ENCODE data around the gene TAS2R60.
"Not testable (repeated sequence)": the region's sequence is repeated elsewhere in the genome, so short reads cannot be mapped to it uniquely, and the experiment has no call there.

TAS2R60 gene

GRCh38 chr7:143410521-143411004, 32.7 kb upstream of the TAS2R60 start:
- no peak for DNase-seq (ENCODE audit: low read depth in 1 of 2, low spot score in 1 of 2)

GRCh38 chr7:143411976-143412708, 31.1 kb upstream of the TAS2R60 start:
- DNase-seq (ENCODE audit: low read depth in 1 of 2, low spot score in 1 of 2): no peak

GRCh38 chr7:143413123-143413522, 30.1 kb upstream of the TAS2R60 start:
- DNase-seq (ENCODE audit: low read depth in 1 of 2, low spot score in 1 of 2): no peak

GRCh38 chr7:143415209-143415608, 28.0 kb upstream of the TAS2R60 start:
- DNase-seq (ENCODE audit: low read depth in 1 of 2, low spot score in 1 of 2): not testable (repeated sequence)

DNA sequence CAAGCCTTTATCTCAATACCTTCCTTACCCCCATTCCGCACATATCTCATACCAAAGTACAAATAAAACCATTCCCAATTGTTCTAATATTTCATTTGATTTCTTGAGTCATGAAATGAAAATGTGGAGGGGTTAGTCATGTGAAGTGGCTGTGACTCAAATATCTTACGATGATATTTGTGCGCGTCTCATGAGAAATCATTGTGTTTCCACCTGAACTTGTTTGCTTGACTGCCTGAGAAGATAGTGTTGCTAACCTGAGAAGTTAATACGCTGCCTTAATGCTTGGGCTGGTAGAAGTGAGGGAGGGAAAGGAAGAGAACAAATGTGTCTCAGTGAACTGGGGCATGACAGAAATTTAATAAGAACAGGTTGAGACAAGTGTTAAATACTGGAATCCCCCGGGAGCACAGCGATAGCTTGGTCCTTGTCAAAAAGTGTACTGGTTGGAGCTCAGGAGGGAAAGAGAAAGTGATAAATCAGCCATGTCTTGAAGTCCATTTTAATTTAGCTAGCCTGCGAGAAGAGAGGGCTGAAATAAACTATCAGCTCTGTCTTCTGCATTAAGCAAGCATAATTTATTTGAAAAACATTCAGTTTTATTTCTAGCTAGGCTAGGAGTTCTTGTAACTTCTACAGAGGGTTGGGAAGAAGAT, 27.4 kb upstream of the TAS2R60 start:
- no peak for DNase-seq (ENCODE audit: low read depth in 1 of 2, low spot score in 1 of 2)

GRCh38 chr7:143416565-143417149, 26.6 kb upstream of the TAS2R60 start:
- no peak for DNase-seq (ENCODE audit: low read depth in 1 of 2, low spot score in 1 of 2)

- no peak for DNase-seq (ENCODE audit: low read depth in 1 of 2, low spot score in 1 of 2)
These were observed 25.4 kb upstream of the TAS2R60 start for GRCh38 chr7:143417734-143418383.

DNA sequence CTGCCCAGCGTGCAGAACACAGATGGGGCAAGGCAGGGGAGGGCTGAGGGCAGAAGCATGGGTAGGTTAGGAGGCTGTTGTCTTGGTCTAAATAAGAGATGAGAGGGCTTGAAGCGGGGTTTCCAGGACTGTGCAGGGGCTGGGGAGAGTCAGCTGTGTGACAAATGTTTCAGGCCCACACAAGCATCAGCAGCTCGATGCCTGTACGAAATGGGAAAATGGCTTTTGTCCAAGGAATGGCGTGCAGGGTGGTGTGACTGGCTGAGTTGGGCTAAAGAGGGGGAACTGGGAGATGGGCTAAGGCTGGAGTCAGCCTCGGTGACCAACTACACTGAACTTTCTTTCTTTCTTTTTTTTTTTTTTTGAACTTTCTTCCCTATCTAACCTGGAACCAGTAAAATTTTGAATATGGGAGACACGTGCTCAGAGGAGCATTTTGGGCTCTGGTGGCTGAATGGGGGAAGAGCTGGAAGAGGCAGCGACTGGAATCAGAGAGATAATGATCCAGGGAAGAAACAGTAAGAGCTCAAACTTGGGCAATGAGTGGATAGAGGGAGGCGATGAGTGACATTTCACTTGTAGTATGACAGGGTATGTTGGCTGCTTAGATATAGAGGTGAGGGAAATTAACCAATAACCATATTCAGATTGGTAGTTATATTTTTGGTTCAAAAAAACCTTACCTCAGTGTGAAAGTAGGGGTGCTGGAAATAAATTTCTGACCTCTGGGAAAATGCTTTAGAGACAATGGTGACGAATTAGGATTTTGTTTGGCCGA, 24.4 kb upstream of the TAS2R60 start:
- DNase-seq (ENCODE audit: low read depth in 1 of 2, low spot score in 1 of 2): no peak

DNA sequence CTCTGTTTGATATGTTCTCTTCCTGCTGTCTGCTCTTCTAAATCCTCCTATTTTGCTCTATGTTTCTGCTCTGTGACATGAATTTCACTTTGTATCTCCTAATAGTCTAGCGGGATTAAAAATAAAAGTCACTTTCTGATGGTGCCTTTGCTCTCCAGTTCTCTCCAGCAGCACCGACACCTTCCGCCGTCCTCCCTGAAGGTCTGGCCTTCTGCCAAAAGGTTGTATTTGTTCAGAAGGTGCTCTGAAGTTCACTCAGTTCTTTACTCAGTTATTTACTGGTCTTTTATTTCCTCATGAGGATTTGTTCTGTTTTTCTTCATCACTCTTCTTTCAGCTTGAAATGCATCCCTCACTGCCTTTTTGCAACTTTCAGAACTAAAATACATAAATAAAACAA, 23.4 kb upstream of the TAS2R60 start:
- no peak for DNase-seq (ENCODE audit: low read depth in 1 of 2, low spot score in 1 of 2)

- not testable (repeated sequence) for DNase-seq (ENCODE audit: low read depth in 1 of 2, low spot score in 1 of 2)
These were observed 22.6 kb upstream of the TAS2R60 start for GRCh38 chr7:143420624-143421023.

DNA sequence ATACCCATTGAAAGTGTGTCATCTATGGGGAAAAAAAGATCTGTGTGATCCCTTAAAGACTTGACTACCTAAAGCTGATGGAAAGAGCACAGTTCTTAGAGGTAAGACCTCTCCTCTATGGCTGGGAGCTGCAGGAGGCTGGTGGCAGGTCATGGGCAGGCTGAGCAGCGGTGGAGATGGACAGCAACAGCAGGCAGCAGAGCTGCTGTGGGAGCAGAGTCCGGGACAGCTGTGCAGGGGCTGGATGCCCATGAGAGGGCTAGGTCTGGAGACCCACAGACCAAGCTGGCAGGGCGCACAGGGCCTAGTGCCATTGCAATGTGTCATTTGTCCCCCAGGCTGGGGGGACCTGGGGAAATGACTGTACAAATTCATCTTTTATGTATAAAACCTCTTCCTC, 21.2 kb upstream of the TAS2R60 start:
- no peak for DNase-seq (ENCODE audit: low read depth in 1 of 2, low spot score in 1 of 2)

DNA sequence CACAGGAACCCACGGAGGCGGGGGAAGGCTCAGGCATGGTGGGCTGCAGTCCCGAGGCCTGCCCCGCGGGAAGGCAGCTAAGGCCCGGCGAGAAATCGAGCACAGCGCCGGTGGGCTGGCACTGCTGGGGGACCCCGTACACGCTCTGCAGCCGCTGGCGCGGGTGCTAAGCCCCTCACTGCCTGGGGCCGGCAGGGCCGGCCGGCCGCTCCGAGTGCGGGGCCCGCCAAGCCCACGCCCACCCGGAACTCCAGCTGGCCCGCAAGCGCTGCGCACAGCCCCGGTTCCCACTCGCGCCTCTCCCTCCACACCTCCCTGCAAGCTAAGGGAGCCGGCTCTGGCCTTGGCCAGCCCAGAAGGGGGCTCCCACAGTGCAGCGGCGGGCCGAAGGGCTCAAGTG, 18.8 kb upstream of the TAS2R60 start:
- not testable (repeated sequence) for DNase-seq (ENCODE audit: low read depth in 1 of 2, low spot score in 1 of 2)

DNA sequence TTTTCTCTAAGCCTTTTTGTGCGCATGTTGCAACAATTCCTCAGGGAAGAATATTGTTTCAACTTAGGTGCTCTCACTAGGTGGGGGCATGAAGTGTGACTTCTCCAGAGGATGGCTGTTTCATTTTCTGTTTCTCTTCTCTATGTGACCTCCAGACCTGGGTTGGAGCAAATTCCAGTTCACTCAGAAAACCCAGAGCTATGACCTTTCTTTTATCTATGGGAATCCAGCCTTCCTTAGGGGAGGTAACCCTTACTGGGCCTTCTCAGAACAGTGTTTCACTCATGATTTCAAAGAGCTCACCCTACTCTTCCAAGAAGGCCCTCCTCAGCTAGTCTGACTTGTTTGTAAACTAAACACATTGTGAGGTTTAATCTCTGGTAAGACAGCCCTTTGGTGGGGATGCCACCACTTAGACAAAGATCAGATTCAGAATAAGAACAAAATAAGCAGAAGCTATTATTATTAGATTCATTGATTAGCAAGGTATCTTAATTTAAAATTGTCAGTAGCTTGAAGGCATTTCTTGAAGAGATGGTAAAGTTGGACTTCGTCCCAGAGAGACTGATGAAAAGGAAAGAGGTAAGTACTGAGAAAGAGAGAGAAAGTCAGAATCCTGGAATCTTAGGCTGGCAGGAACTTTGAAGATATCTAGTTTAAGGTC, 16.6 kb upstream of the TAS2R60 start:
- DNase-seq (ENCODE audit: low read depth in 1 of 2, low spot score in 1 of 2): no peak

DNA sequence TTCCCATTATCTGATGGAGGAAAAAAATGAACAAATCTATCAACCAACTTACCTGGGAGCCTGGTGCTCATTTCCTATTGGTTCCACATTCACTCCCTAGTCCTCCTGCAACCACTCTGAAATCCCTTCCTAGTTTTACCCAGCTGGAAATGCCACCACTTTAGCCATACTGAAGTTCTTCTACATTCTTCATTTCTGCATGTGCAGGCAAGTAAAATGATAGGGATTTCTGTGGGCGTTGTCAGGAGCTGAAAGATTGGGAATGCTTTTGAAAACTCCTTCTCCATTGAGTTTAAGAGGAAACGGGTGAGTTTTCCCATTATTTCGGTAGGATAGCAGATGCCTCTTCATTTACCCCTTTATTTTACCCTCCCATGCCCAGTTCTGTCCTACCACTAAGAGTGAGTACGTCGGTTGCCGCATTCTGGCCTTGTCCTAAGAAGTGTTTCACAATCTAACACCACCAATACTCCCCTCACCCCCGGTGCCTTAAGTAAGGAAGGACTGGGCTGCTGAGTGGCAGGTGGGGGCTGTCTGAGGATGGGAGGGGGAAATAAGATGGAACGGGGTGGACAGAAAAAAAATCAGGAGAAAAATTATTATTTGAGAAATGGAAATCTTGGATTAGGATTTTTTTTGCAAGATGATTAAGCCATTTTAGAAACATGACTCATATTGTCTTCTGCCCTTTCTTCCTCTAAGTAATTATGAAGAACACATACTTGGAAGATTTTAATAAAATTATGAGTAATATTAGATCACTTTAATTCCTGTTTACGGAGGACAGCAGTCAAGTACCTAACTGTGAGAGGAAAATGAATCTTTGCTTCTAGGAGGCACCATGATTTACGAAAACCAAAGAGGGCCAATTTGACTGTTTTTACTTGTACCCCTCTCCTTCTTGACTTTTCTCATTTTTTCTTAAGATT, 13.2 kb upstream of the TAS2R60 start:
- no peak for DNase-seq (ENCODE audit: low read depth in 1 of 2, low spot score in 1 of 2)

DNA sequence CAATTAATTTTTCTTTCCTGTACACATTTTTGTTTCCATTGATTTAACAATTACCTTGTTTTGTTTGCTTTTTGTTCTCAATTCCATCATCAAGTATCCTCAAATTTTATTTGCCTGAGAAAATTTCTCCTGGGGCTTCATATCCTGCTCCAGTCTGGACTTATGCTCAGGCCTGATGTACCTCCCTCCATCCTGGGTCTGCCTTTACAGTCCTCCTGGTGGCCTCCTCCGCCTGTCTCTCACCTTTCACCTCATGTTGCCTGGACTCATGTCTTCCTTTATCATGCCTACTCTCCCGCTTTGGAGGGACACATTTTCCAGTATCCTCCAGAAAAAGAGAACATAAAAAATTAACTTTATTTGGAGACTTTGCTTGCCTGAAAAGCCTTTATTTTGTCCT, 12.1 kb upstream of the TAS2R60 start:
- no peak for DNase-seq (ENCODE audit: low read depth in 1 of 2, low spot score in 1 of 2)

GRCh38 chr7:143433759-143434158, 9.5 kb upstream of the TAS2R60 start:
- no peak for DNase-seq (ENCODE audit: low read depth in 1 of 2, low spot score in 1 of 2)

DNA sequence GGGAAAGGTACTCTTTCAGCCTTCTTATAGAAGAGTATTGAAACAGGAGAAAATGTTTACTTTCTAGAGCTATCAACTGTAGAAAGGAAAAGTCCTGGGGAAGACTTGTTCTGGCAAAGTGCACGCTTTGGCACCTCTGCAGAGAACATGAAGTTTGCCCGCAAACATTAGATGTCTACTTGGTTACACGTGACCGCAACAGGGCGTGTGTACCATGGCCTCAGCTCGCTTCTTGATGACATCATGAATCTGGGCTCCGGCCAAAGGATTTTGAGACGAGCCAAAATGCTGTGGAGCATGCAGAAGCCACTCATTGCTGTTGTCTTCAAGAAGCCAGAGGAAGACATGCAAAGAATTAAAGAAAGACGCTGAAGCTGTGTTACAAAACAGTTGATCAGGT, 8.6 kb upstream of the TAS2R60 start:
- no peak for DNase-seq (ENCODE audit: low read depth in 1 of 2, low spot score in 1 of 2)

DNA sequence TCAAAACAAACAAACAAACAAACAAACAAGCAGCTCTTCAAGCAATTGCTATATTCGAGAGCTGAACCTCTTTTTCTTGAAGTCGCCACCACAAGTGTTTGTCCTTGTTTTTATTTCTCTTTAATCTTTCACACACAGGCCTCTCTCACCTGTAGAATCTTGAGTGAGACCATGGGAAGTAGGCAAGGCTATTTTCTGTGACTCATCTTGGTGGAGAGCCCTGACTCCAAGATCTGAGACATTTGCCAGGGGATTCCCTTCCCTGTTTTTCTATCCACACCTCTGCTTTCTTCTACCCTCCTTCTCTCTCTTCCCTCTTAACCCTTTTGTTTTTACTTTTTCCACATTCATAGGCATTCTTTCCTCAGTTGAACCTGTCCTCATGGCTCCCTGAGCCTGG, 8.0 kb upstream of the TAS2R60 start:
- no peak for DNase-seq (ENCODE audit: low read depth in 1 of 2, low spot score in 1 of 2)

GRCh38 chr7:143436325-143436946, 6.8 kb upstream of the TAS2R60 start:
- no peak for DNase-seq (ENCODE audit: low read depth in 1 of 2, low spot score in 1 of 2)
